HG02610 (cell line): ENCODE measurements around the gene PRDX5.

ENCODE experiments used
- ATAC-seq: cut with Tn5 transposase; IDR thresholded peaks from one replicate; pipeline ENCODE4 v1.9.1; 2021; ENCODE audit warnings: mild to moderate bottlenecking, moderate library complexity; ENCODE audit not compliant: unreplicated experiment

Gene PRDX5

GRCh38 chr11:64343767-64344559 lies 26.0 kb downstream of the PRDX5 start:
- no peak for ATAC-seq

GRCh38 chr11:64344787-64345186 lies 26.9 kb downstream of the PRDX5 start:
- no peak for ATAC-seq

GRCh38 chr11:64347193-64347867 lies 29.4 kb downstream of the PRDX5 start:
- ATAC-seq, result no peak

GRCh38 chr11:64348383-64349024 lies 30.6 kb downstream of the PRDX5 start:
- no peak for ATAC-seq

GRCh38 chr11:64349025-64349387 lies 31.1 kb downstream of the PRDX5 start:
- no peak for ATAC-seq

- ATAC-seq, result no peak
Measured at GRCh38 chr11:64349404-64349803, 31.5 kb downstream of the PRDX5 start.

- ATAC-seq, result no peak
Measured at GRCh38 chr11:64351136-64351631, 33.3 kb downstream of the PRDX5 start.

GRCh38 chr11:64352099-64352994 lies 34.4 kb downstream of the PRDX5 start:
- no peak for ATAC-seq

- ATAC-seq, result no peak
Measured at GRCh38 chr11:64352995-64353714, 35.2 kb downstream of the PRDX5 start.

- ATAC-seq, result no peak
Measured at GRCh38 chr11:64353715-64354506, 36.0 kb downstream of the PRDX5 start.

- ATAC-seq, result no peak
Measured at GRCh38 chr11:64355078-64355940, 37.4 kb downstream of the PRDX5 start.

- no peak for ATAC-seq
Measured at GRCh38 chr11:64356498-64357411, 38.8 kb downstream of the PRDX5 start.

GRCh38 chr11:64357446-64357845 lies 39.5 kb downstream of the PRDX5 start:
- no peak for ATAC-seq

GRCh38 chr11:64357904-64358535 lies 40.1 kb downstream of the PRDX5 start:
- no peak for ATAC-seq

GRCh38 chr11:64358536-64358906 lies 40.6 kb downstream of the PRDX5 start:
- peak; percentile 3 for ATAC-seq

- peak; percentile 62 for ATAC-seq
Measured at GRCh38 chr11:64358907-64359711, 41.2 kb downstream of the PRDX5 start, which contains the start of gene RPS6KA4. Gene RPS6KA4, plus strand, starts transcription at chr11:64359162. Its CDS starts 74 bp downstream, at chr11:64359236.
